Daoy (cell line): ENCODE results near the gene OCA2. TPM values are rescaled to one million over a fixed set of nuclear protein-coding genes. Genes with fewer than 3 reads are reported as not detected.
A peak's percentile ranks its signal among the peaks of the same experiment; 100 is the strongest.
"Not testable (repeated sequence)": the region's sequence is repeated elsewhere in the genome, so short reads cannot be mapped to it uniquely, and the experiment has no call there.

Experiments used
- DNase-seq: peaks from one replicate; pipeline ENCODE4 v3.0.0-alpha.2; 2015; ENCODE audit warnings: low read depth
- total RNA-seq: library from RNA; depleted of rRNA; stranded (reverse); fragments of >200 nt; shearing (Covaris generic); gene quantifications from 2 replicates; pipeline ENCODE4 v1.2.3, GENCODE V29; 2014; rRNA removed

Gene OCA2
- total RNA-seq, result not detected in 2 replicates

GRCh38 chr15:28098766-28099554 is at the start of gene OCA2:
Gene OCA2, minus strand, starts transcription at chr15:28099315. Its CDS starts 17,441 bp downstream, at chr15:28081874.
- peak; percentile 53 for DNase-seq

GRCh38 chr15:28147801-28148200 is 48.7 kb upstream of the OCA2 start:
- DNase-seq, result no peak

- DNase-seq, result not testable (repeated sequence)
Observed at GRCh38 chr15:28145419-28145818, 46.3 kb upstream of the OCA2 start.

- DNase-seq, result no peak
Observed at GRCh38 chr15:28140062-28140461, 40.9 kb upstream of the OCA2 start.

GRCh38 chr15:28137408-28138039 is 38.4 kb upstream of the OCA2 start:
- not testable (repeated sequence) for DNase-seq

- not testable (repeated sequence) for DNase-seq
Observed at GRCh38 chr15:28136236-28136904, 37.3 kb upstream of the OCA2 start.

- no peak for DNase-seq
Observed at GRCh38 chr15:28133281-28133680, 34.2 kb upstream of the OCA2 start.

- DNase-seq, result no peak
Observed at GRCh38 chr15:28132524-28133275, 33.6 kb upstream of the OCA2 start.

- DNase-seq, result no peak
Observed at GRCh38 chr15:28131946-28132345, 32.8 kb upstream of the OCA2 start.

GRCh38 chr15:28131400-28131799 is 32.3 kb upstream of the OCA2 start:
- DNase-seq, result no peak

GRCh38 chr15:28130651-28131050 is 31.5 kb upstream of the OCA2 start:
- DNase-seq, result no peak

GRCh38 chr15:28129231-28129848 is 30.2 kb upstream of the OCA2 start:
- no peak for DNase-seq

GRCh38 chr15:28128031-28128430 is 28.9 kb upstream of the OCA2 start:
- no peak for DNase-seq

- DNase-seq, result no peak
Observed at GRCh38 chr15:28127036-28127435, 27.9 kb upstream of the OCA2 start.

- peak; percentile 23 for DNase-seq
Observed at GRCh38 chr15:28125673-28126651, 26.8 kb upstream of the OCA2 start.

- no peak for DNase-seq
Observed at GRCh38 chr15:28124841-28125240, 25.7 kb upstream of the OCA2 start.

GRCh38 chr15:28123408-28124023 is 24.4 kb upstream of the OCA2 start:
- DNase-seq, result peak; percentile 58

GRCh38 chr15:28122038-28122949 is 23.2 kb upstream of the OCA2 start:
- DNase-seq, result no peak

GRCh38 chr15:28121577-28121976 is 22.5 kb upstream of the OCA2 start:
- not testable (repeated sequence) for DNase-seq
